Stimulated activated CD8-positive, alpha-beta memory T cell treated with anti-CD3 and anti-CD28 coated beads, Interleukin-7, amount 100 ng/mL, for 48 hours (primary cell): ENCODE data around the gene OGFOD1.

Experiments used
- DNase-seq, 2 donors: peaks; one replicate each; pipeline ENCODE4 v3.0.0-alpha.2; 2020; ENCODE audit warnings: low read depth in 1 of 2; ENCODE audit errors: extremely low read depth in 1 of 2

The OGFOD1 gene

GRCh38 chr16:56519459-56520250 lies 68.3 kb downstream of the OGFOD1 start, which contains the start of gene BBS2:
Gene BBS2 (minus strand): TSS chr16:56520024. CDS start chr16:56519862, 162 bp downstream.
- peak; percentile 79 to 82 for DNase-seq

- no peak for DNase-seq
These were observed 68.9 kb downstream of the OGFOD1 start for GRCh38 chr16:56520251-56520577.

DNA sequence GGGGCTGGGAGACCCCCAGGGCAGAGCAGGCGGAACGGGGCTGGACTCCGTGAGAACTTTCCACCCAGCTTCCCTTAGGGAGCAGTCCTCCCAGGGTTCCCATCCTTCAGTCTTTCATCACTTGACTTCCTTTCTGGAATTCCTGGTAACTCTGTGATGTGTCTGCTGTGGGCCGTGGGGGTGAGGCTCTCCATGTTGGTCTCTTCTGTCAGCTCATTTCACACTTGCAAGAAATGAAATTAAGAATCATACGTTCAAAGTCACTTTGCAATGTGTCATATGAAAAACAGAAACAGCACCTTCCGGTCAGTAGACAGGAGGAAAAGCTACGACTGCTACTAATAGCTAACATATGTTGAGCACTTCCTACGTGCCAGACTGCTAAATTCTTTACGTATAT lies 73.9 kb downstream of the OGFOD1 start:
- DNase-seq: no peak
